ENCODE data around the gene ENTPD5.
"Not testable (repeated sequence)": the region's sequence is repeated elsewhere in the genome, so short reads cannot be mapped to it uniquely, and the experiment has no call there.

The ENTPD5 gene

GRCh38 chr14:74008843-74009499 lies 10.1 kb downstream of the ENTPD5 start:
- no peak for DNase-seq (ENCODE audit: low read depth)
- no peak overlapping the region for H3K4me3 ChIP-seq (ENCODE audit: low read depth, low read length)
- no peak for TF ChIP-seq CTCF (IDR thresholded peaks at IDR 0.05; ENCODE audit: control insufficient read depth, extremely low read depth, insufficient read depth)

DNA sequence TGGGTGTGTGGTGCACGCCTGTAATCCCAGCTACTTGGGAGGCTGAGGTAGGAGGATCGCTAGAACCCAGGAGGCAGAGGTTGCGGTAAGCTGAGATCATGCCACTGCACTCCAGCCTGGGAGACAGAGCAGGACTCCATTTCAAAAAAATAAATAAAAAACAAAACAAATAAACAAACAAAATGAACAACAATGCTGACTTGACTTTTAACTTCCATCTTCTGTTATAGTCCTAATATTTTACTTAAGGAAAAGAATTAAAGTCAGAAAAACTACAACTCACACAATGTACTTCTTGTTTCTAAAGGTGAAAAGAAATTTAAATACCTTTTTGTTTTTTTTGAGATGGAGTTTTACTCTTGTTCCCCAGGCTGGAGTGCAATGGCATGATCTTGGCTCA lies 13.4 kb downstream of the ENTPD5 start:
- H3K4me3 ChIP-seq (ENCODE audit: low read depth, low read length); DNase-seq (ENCODE audit: low read depth): not testable (repeated sequence)

DNA sequence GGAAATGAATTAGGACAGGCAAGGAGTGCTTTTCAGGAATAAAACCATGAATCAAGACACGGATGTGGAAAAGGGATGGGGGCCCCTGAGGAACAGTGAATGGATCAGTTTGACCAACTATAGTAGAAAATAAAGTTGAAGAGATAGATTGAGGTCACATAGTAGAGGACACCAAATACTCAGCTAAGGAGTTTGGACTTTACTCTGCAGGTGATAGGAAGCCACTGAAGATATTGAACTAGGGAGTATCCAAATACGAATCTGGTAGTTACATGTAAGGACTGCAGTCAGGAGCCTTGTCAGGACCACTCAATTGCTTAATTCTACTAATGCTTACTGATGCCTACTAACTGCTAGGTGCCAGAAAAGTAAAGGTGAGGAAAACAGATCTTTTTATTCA lies 20.4 kb downstream of the ENTPD5 start:
- TF ChIP-seq CTCF (IDR thresholded peaks at IDR 0.05; ENCODE audit: control insufficient read depth, extremely low read depth, insufficient read depth): no peak
- no peak for DNase-seq (ENCODE audit: low read depth)
- no peak overlapping the region for H3K4me3 ChIP-seq (ENCODE audit: low read depth, low read length)

GRCh38 chr14:73997944-73998447 lies 21.1 kb downstream of the ENTPD5 start:
- no peak for TF ChIP-seq CTCF (IDR thresholded peaks at IDR 0.05; ENCODE audit: control insufficient read depth, extremely low read depth, insufficient read depth)

GRCh38 chr14:73997108-73997943 lies 21.8 kb downstream of the ENTPD5 start:
- H3K4me3 ChIP-seq (ENCODE audit: low read depth, low read length): no peak overlapping the region
- no peak for DNase-seq (ENCODE audit: low read depth)
- TF ChIP-seq CTCF (IDR thresholded peaks at IDR 0.05; ENCODE audit: control insufficient read depth, extremely low read depth, insufficient read depth): no peak

More at GRCh38 chr14:73997944-73998447, 21.1 kb downstream of the ENTPD5 start:
- no peak overlapping the region for H3K4me3 ChIP-seq (ENCODE audit: low read depth, low read length)
- DNase-seq (ENCODE audit: low read depth): no peak

- no peak overlapping the region for H3K4me3 ChIP-seq (ENCODE audit: low read depth, low read length)
- no peak for TF ChIP-seq CTCF (IDR thresholded peaks at IDR 0.05; ENCODE audit: control insufficient read depth, extremely low read depth, insufficient read depth)
- no peak for DNase-seq (ENCODE audit: low read depth)
Observed at GRCh38 chr14:73996731-73997107, 22.4 kb downstream of the ENTPD5 start.

GRCh38 chr14:73995977-73996378 lies 23.1 kb downstream of the ENTPD5 start:
- TF ChIP-seq CTCF (IDR thresholded peaks at IDR 0.05; ENCODE audit: control insufficient read depth, extremely low read depth, insufficient read depth): no peak
- no peak overlapping the region for H3K4me3 ChIP-seq (ENCODE audit: low read depth, low read length)
- DNase-seq (ENCODE audit: low read depth): no peak

DNA sequence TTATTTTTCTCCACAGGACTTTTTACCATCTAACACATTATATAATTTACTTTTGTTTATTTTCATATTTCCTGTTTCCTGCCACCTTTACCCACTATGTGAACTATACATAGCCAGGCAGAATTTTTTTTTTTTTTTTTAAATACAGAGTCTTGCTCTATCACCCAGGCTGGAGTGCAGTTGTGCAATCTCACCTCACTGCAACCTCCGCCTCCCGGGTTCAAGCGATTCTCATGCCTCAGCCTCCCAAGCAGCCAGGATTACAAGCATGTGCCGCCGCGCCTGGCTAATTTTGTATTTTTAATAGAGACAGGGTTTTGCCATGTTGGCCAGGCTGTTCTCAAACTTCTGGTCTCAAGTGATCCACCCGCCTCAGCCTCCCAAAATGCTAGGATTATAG lies 24.2 kb downstream of the ENTPD5 start:
- not testable (repeated sequence) for H3K4me3 ChIP-seq (ENCODE audit: low read depth, low read length); DNase-seq (ENCODE audit: low read depth)
